Trophoblast cell (in vitro differentiated cells and primary cell): ENCODE measurements around the gene TOR2A.

Source experiments
- DNase-seq, 2 donors: peaks; one replicate each; pipeline ENCODE4 v3.0.0-alpha.2; 2016
- H2AFZ ChIP-seq: 2 replicates; pipeline ENCODE4 v1.6.1; 2013; ENCODE audit warnings: low read length, moderate library complexity, mild to moderate bottlenecking; ENCODE audit not compliant: insufficient read depth, poor library complexity
- H2AK5ac ChIP-seq: 2 replicates; pipeline ENCODE4 v1.6.1; 2013; ENCODE audit warnings: mild to moderate bottlenecking, low read length
- H2BK120ac ChIP-seq: 2 replicates; pipeline ENCODE4 v1.6.1; 2013; ENCODE audit warnings: low read length, mild to moderate bottlenecking, moderate library complexity; ENCODE audit not compliant: insufficient read depth, poor library complexity
- H2BK12ac ChIP-seq: 2 replicates; pipeline ENCODE4 v1.6.1; 2013; ENCODE audit warnings: mild to moderate bottlenecking, low read length, moderate library complexity
- H2BK5ac ChIP-seq: 2 replicates; pipeline ENCODE4 v1.6.1; 2013; ENCODE audit warnings: low read length, low read depth, moderate library complexity, mild to moderate bottlenecking; ENCODE audit not compliant: poor library complexity
- H3K14ac ChIP-seq: 2 replicates; pipeline ENCODE4 v1.6.1; 2013; ENCODE audit warnings: mild to moderate bottlenecking, low read length
- H3K18ac ChIP-seq: 2 replicates; pipeline ENCODE4 v1.6.1; 2013; ENCODE audit warnings: mild to moderate bottlenecking, low read length
- H3K23ac ChIP-seq: 2 replicates; pipeline ENCODE4 v1.6.1; 2013; ENCODE audit warnings: low read length
- H3K27ac ChIP-seq: 2 replicates; pipeline ENCODE4 v1.5.1; 2013; ENCODE audit warnings: low read depth, mild to moderate bottlenecking, inconsistent platforms, low read length, moderate library complexity
- H3K27me3 ChIP-seq: 2 replicates; pipeline ENCODE4 v1.6.1; 2013; ENCODE audit warnings: inconsistent platforms, mild to moderate bottlenecking, low read length, moderate library complexity; ENCODE audit not compliant: insufficient read depth
- H3K36me3 ChIP-seq, 2 experiments: 1 replicate in 1 of 2; 2 replicates in 1 of 2; pipeline ENCODE4 v1.6.1; 2013; ENCODE audit warnings: low read length in 2 of 2, mild to moderate bottlenecking in 2 of 2, moderate library complexity in 1 of 2; ENCODE audit not compliant: insufficient read depth in 2 of 2, control insufficient read depth in 1 of 2
- H3K4ac ChIP-seq: 2 replicates; pipeline ENCODE4 v1.6.1; 2013; ENCODE audit warnings: low read depth, mild to moderate bottlenecking, low read length, moderate library complexity
- H3K4me1 ChIP-seq, 2 experiments: 1 replicate in 1 of 2; 2 replicates in 1 of 2; pipeline ENCODE4 v1.6.1; 2013; ENCODE audit warnings: low read length in 2 of 2, mild to moderate bottlenecking in 2 of 2, moderate library complexity in 1 of 2; ENCODE audit not compliant: insufficient read depth in 2 of 2, control insufficient read depth in 1 of 2
- H3K4me2 ChIP-seq: 2 replicates; pipeline ENCODE4 v1.6.1; 2013; ENCODE audit warnings: inconsistent platforms, mild to moderate bottlenecking, low read length, moderate library complexity
- H3K4me3 ChIP-seq: 2 replicates; pipeline ENCODE4 v1.5.1; 2013; ENCODE audit warnings: mild to moderate bottlenecking, low read depth, low read length, inconsistent platforms
- H3K79me1 ChIP-seq: one replicate; pipeline ENCODE4 v1.6.1; 2013; ENCODE audit warnings: low read length
- H3K79me2 ChIP-seq: 2 replicates; pipeline ENCODE4 v1.6.1; 2013; ENCODE audit warnings: low read length, mild to moderate bottlenecking; ENCODE audit not compliant: control insufficient read depth, insufficient read depth, poor library complexity
- H3K9ac ChIP-seq: 2 replicates; pipeline ENCODE4 v1.6.1; 2013; ENCODE audit warnings: mild to moderate bottlenecking, low read length
- H3K9me3 ChIP-seq: 2 replicates; pipeline ENCODE4 v1.6.1; 2013; ENCODE audit warnings: low read depth, mild to moderate bottlenecking, control low read depth, inconsistent platforms, low read length; ENCODE audit not compliant: insufficient read depth
- H4K12ac ChIP-seq: 2 replicates; pipeline ENCODE4 v1.6.1; 2013; ENCODE audit warnings: low read depth, mild to moderate bottlenecking, low read length, moderate library complexity
- H4K8ac ChIP-seq: 2 replicates; pipeline ENCODE4 v1.6.1; 2013; ENCODE audit warnings: low read depth, mild to moderate bottlenecking, low read length, moderate library complexity
- H4K91ac ChIP-seq: one replicate; pipeline ENCODE4 v1.6.1; 2013; ENCODE audit warnings: low read depth, mild to moderate bottlenecking, low read length, moderate library complexity
- WGBS: extraction: QIAGEN DNeasy Blood & Tissue Kit; methylation state at CpG from one replicate; pipeline ENCODE4 v1.1.7; 2013; ENCODE audit warnings: missing lambda C conversion rate; ENCODE audit not compliant: insufficient read length, insufficient coverage; ENCODE audit errors: extremely low coverage; 5-methylcytosine and 5-hydroxymethylcytosine counted together

TOR2A gene

GRCh38 chr9:127686461-127687393 lies 48.4 kb downstream of the TOR2A start:
- WGBS, result no CpG with 5 or more reads among the region's 6 CpGs

GRCh38 chr9:127684576-127684975 lies 50.5 kb downstream of the TOR2A start:
- Histone ChIP-seq H3K9me3 (peaks cover 2% of the 10 kb centered on the region), H3K79me2 (no peaks in the 10 kb centered on the region), H3K14ac (peak overlapping the region; percentile 28), H3K4me3 (no peak overlapping the region), H3K9ac (no peak overlapping the region), H2AFZ (no peak overlapping the region), H4K12ac (no peak overlapping the region), H3K36me3 (peaks cover 15 to 19% of the 10 kb centered on the region in 2 experiments), H4K8ac (no peak overlapping the region), H2BK12ac (peak overlapping the region; percentile 4), H3K27me3 (no peaks in the 10 kb centered on the region), H4K91ac (no peak overlapping the region), H3K27ac (peak overlapping the region; percentile 24), H3K23ac (no peak overlapping the region), H2BK120ac (no peak overlapping the region), H3K18ac (no peak overlapping the region), H3K4me1 (peaks cover 23 to 34% of the 10 kb centered on the region in 2 experiments), H3K4me2 (peak overlapping the region; percentile 4), H3K4ac (no peak overlapping the region), H2BK5ac (no peak overlapping the region), H2AK5ac (no peak overlapping the region), H3K79me1 (peaks cover 11% of the 10 kb centered on the region)
- DNase-seq, result peak; percentile 84 to 89
- WGBS, result no CpG with 5 or more reads among the region's 4 CpGs

More at GRCh38 chr9:127686461-127687393, 48.4 kb downstream of the TOR2A start:
- Histone ChIP-seq H3K79me1 (peaks cover 11% of the 10 kb centered on the region), H3K14ac (no peak overlapping the region), H2BK120ac (no peak overlapping the region), H2AFZ (no peak overlapping the region), H3K4me1 (peaks cover 23 to 31% of the 10 kb centered on the region in 2 experiments), H3K36me3 (peaks cover 17 to 21% of the 10 kb centered on the region in 2 experiments), H3K27me3 (no peaks in the 10 kb centered on the region), H3K9me3 (peaks cover 2% of the 10 kb centered on the region), H3K4me3 (no peak overlapping the region), H3K27ac (no peak overlapping the region), H4K8ac (no peak overlapping the region), H2AK5ac (no peak overlapping the region), H3K4me2 (no peak overlapping the region), H4K12ac (no peak overlapping the region), H3K9ac (no peak overlapping the region), H3K18ac (no peak overlapping the region), H2BK5ac (no peak overlapping the region), H2BK12ac (no peak overlapping the region), H3K23ac (no peak overlapping the region), H3K79me2 (no peaks in the 10 kb centered on the region), H4K91ac (no peak overlapping the region), H3K4ac (no peak overlapping the region)
- DNase-seq, result no peak

GRCh38 chr9:127683723-127684122 lies 51.4 kb downstream of the TOR2A start:
- Histone ChIP-seq H3K9me3 (peaks cover 2% of the 10 kb centered on the region), H3K36me3 (peaks cover 14 to 16% of the 10 kb centered on the region in 2 experiments), H4K12ac (no peak overlapping the region), H2BK12ac (peak overlapping the region; percentile 21), H3K4me3 (no peak overlapping the region), H3K4me2 (no peak overlapping the region), H2AK5ac (peak overlapping the region; percentile 32), H3K18ac (no peak overlapping the region), H3K4me1 (peaks cover 23 to 34% of the 10 kb centered on the region in 2 experiments), H3K9ac (no peak overlapping the region), H3K14ac (no peak overlapping the region), H3K27ac (no peak overlapping the region), H2BK120ac (peak overlapping the region; percentile 3), H3K79me1 (peaks cover 11% of the 10 kb centered on the region), H4K8ac (no peak overlapping the region), H2AFZ (no peak overlapping the region), H3K27me3 (no peaks in the 10 kb centered on the region), H3K23ac (no peak overlapping the region), H4K91ac (peak overlapping the region; percentile 7), H3K79me2 (no peaks in the 10 kb centered on the region), H2BK5ac (no peak overlapping the region), H3K4ac (no peak overlapping the region)
- peak; percentile 16 to 55 for DNase-seq
- WGBS, result no CpG with 5 or more reads among the region's 5 CpGs

- Histone ChIP-seq H3K27me3 (no peaks in the 10 kb centered on the region), H3K14ac (no peak overlapping the region), H3K18ac (no peak overlapping the region), H2AK5ac (no peak overlapping the region), H2BK5ac (no peak overlapping the region), H4K12ac (no peak overlapping the region), H2BK120ac (no peak overlapping the region), H3K9ac (no peak overlapping the region), H3K9me3 (peaks cover 3% of the 10 kb centered on the region), H3K79me1 (peaks cover 11% of the 10 kb centered on the region), H3K4me2 (no peak overlapping the region), H3K27ac (no peak overlapping the region), H3K4ac (no peak overlapping the region), H3K79me2 (no peaks in the 10 kb centered on the region), H3K4me1 (peaks cover 23 to 34% of the 10 kb centered on the region in 2 experiments), H3K36me3 (peaks cover 14 to 21% of the 10 kb centered on the region in 2 experiments), H3K4me3 (no peak overlapping the region), H2AFZ (no peak overlapping the region), H4K91ac (no peak overlapping the region), H3K23ac (no peak overlapping the region), H2BK12ac (no peak overlapping the region), H4K8ac (no peak overlapping the region)
- DNase-seq, result no peak
- no CpG with 5 or more reads among the region's 23 CpGs for WGBS
These were observed 52.5 kb downstream of the TOR2A start for GRCh38 chr9:127682351-127683136.
